ENCODE results near the gene PRR19. TPM values are rescaled to one million over a fixed set of nuclear protein-coding genes. Genes with fewer than 3 reads are reported as not detected.

The PRR19 gene
- total RNA-seq, 1 donor from 2014 or later: 0.13 TPM

GRCh38 chr19:42348211-42348610 is 46.3 kb downstream of the PRR19 start:
- DNase-seq (ENCODE audit: low read depth in 2 of 2): no peak

- DNase-seq (ENCODE audit: low read depth in 2 of 2): no peak
Measured at GRCh38 chr19:42349378-42350107, 47.6 kb downstream of the PRR19 start.

GRCh38 chr19:42350417-42350816 is 48.5 kb downstream of the PRR19 start:
- no peak for DNase-seq (ENCODE audit: low read depth in 2 of 2)

GRCh38 chr19:42351079-42351735 is 49.3 kb downstream of the PRR19 start:
- no peak for DNase-seq (ENCODE audit: low read depth in 2 of 2)

- DNase-seq (ENCODE audit: low read depth in 2 of 2): no peak
Measured at GRCh38 chr19:42352301-42353259, 50.6 kb downstream of the PRR19 start.

- no peak for DNase-seq (ENCODE audit: low read depth in 2 of 2)
Measured at GRCh38 chr19:42353341-42354015, 51.5 kb downstream of the PRR19 start.

GRCh38 chr19:42355896-42356295 is 54.0 kb downstream of the PRR19 start:
- DNase-seq (ENCODE audit: low read depth in 2 of 2): no peak

- DNase-seq (ENCODE audit: low read depth in 2 of 2): no peak
Measured at GRCh38 chr19:42356686-42357085, 54.8 kb downstream of the PRR19 start.

GRCh38 chr19:42357290-42357689 is 55.4 kb downstream of the PRR19 start:
- DNase-seq (ENCODE audit: low read depth in 2 of 2): no peak

Other genes with a start within 250 kb of the PRR19 start
- under 0.01 TPM in 1 of 2 replicates, not detected in the other for gene GRIK5, start 231.9 kb upstream of the PRR19 start, total RNA-seq
- 8.0 and 13.4 TPM in 2 replicates for gene ZNF574, start 226.0 kb upstream of the PRR19 start, total RNA-seq
- gene POU2F2, start 169.7 kb upstream of the PRR19 start, total RNA-seq: 0.26 and 1.0 TPM in 2 replicates
- 15.0 and 20.9 TPM in 2 replicates for gene DEDD2, start 84.5 kb upstream of the PRR19 start, total RNA-seq
- 4.9 and 6.2 TPM in 2 replicates for gene ZNF526, start 81.8 kb upstream of the PRR19 start, total RNA-seq
- gene GSK3A, start 59.5 kb upstream of the PRR19 start, total RNA-seq: 8.9 and 13.9 TPM in 2 replicates
- gene ERF, start 47.0 kb upstream of the PRR19 start, total RNA-seq: 18.4 and 31.1 TPM in 2 replicates
- gene CIC, start 32.9 kb upstream of the PRR19 start, total RNA-seq: 8.7 and 14.0 TPM in 2 replicates
- gene PAFAH1B3, start 492 bp downstream of the PRR19 start, total RNA-seq: 34.0 and 36.9 TPM in 2 replicates
- 0.25 and 0.26 TPM in 2 replicates for gene TMEM145, start 11.2 kb downstream of the PRR19 start, total RNA-seq
- gene MEGF8, start 23.5 kb downstream of the PRR19 start, total RNA-seq: 15.3 and 27.6 TPM in 2 replicates
- 0.13 TPM in 1 of 2 replicates, not detected in the other for gene CNFN, start 88.2 kb downstream of the PRR19 start, total RNA-seq
- 5.0 and 6.3 TPM in 2 replicates for gene LIPE, start 125.3 kb downstream of the PRR19 start, total RNA-seq
- not detected in 2 replicates for gene CXCL17, start 140.8 kb downstream of the PRR19 start, total RNA-seq
- gene CEACAM1, start 226.3 kb downstream of the PRR19 start, total RNA-seq: 10.9 and 35.7 TPM in 2 replicates

Data from dermis microvascular lymphatic vessel endothelial cell (primary cell).